Neuronal stem cell (in vitro differentiated cells): ENCODE results near the gene AMN.
A peak's percentile ranks its signal among the peaks of the same experiment; 100 is the strongest.

Experiments used
- DNase-seq: peaks from one replicate; pipeline ENCODE4 v3.0.0-alpha.2; 2013; ENCODE audit warnings: low spot score
- H2AFZ ChIP-seq: one replicate; pipeline ENCODE4 v1.6.1; 2013; ENCODE audit warnings: mild to moderate bottlenecking, low read length, inconsistent platforms
- H2AK5ac ChIP-seq: 2 replicates; pipeline ENCODE4 v1.6.1; 2013; ENCODE audit warnings: low read depth, mild to moderate bottlenecking, inconsistent platforms, low read length, moderate library complexity, mixed read lengths
- H2BK120ac ChIP-seq: 2 replicates; pipeline ENCODE4 v1.6.1; 2013; ENCODE audit warnings: low read depth, mild to moderate bottlenecking, inconsistent platforms, low read length, moderate library complexity, mixed read lengths
- H2BK12ac ChIP-seq: one replicate; pipeline ENCODE4 v1.6.1; 2013; ENCODE audit warnings: low read length, inconsistent platforms
- H2BK15ac ChIP-seq: 2 replicates; pipeline ENCODE4 v1.6.1; 2013; ENCODE audit warnings: mild to moderate bottlenecking, low read length, inconsistent platforms, mixed read lengths
- H2BK5ac ChIP-seq: one replicate; pipeline ENCODE4 v1.6.1; 2013; ENCODE audit warnings: inconsistent platforms, mild to moderate bottlenecking, low read length, moderate library complexity
- H3K14ac ChIP-seq: one replicate; pipeline ENCODE4 v1.6.1; 2013; ENCODE audit warnings: low read length, inconsistent platforms
- H3K18ac ChIP-seq: 2 replicates; pipeline ENCODE4 v1.6.1; 2013; ENCODE audit warnings: low read length, inconsistent platforms
- H3K23ac ChIP-seq: 2 replicates; pipeline ENCODE4 v1.6.1; 2013; ENCODE audit warnings: low read depth, mild to moderate bottlenecking, mixed read lengths, low read length, inconsistent platforms; ENCODE audit not compliant: poor library complexity
- H3K27ac ChIP-seq: replicated peaks from 3 replicates; pipeline ENCODE4 v1.5.1; 2013; ENCODE audit warnings: low read length, inconsistent platforms
- H3K27me3 ChIP-seq, 3 experiments: 2 replicates each; pipeline ENCODE4 v1.6.1; 2013; ENCODE audit warnings: low read length in 3 of 3, mild to moderate bottlenecking in 2 of 3, inconsistent platforms in 1 of 3, low read depth in 1 of 3, mixed read lengths in 1 of 3, moderate library complexity in 1 of 3; ENCODE audit not compliant: control insufficient read depth in 3 of 3, insufficient read depth in 3 of 3
- H3K36me3 ChIP-seq, 2 donors: replicated peaks in 1 of 2; 2 replicates each; pipeline ENCODE4 v1.6.1; 2013; ENCODE audit warnings: low read length in 2 of 2; ENCODE audit not compliant: control insufficient read depth in 2 of 2, insufficient read depth in 2 of 2
- H3K4ac ChIP-seq: 2 replicates; pipeline ENCODE4 v1.6.1; 2013; ENCODE audit warnings: inconsistent platforms, mild to moderate bottlenecking, low read length, moderate library complexity
- H3K4me1 ChIP-seq, 2 donors: 1 replicate in 1 of 2; 2 replicates in 1 of 2; pipeline ENCODE4 v1.6.1; 2013; ENCODE audit warnings: low read length in 2 of 2, low read depth in 1 of 2; ENCODE audit not compliant: control insufficient read depth in 2 of 2, insufficient read depth in 1 of 2
- H3K4me2 ChIP-seq: one replicate; pipeline ENCODE4 v1.6.1; 2013; ENCODE audit warnings: mild to moderate bottlenecking, low read length, inconsistent platforms; ENCODE audit not compliant: insufficient read depth, poor library complexity, severe bottlenecking
- H3K4me3 ChIP-seq, 2 donors: 2 replicates each; pipeline ENCODE4 v1.5.1; 2013; ENCODE audit warnings: low read length in 2 of 2, mild to moderate bottlenecking in 2 of 2, inconsistent platforms in 1 of 2, moderate library complexity in 1 of 2
- H3K79me1 ChIP-seq: one replicate; pipeline ENCODE4 v1.6.1; 2013; ENCODE audit warnings: low read depth, mild to moderate bottlenecking, inconsistent platforms, low read length, moderate library complexity
- H3K9ac ChIP-seq: one replicate; pipeline ENCODE4 v1.6.1; 2013; ENCODE audit warnings: mild to moderate bottlenecking, low read depth, low read length, inconsistent platforms; ENCODE audit not compliant: poor library complexity
- H3K9me3 ChIP-seq, 2 donors: replicated peaks in 1 of 2; 2 replicates each; pipeline versions ENCODE3 to v1.6.1; 2013; ENCODE audit warnings: low read length in 2 of 2, mild to moderate bottlenecking in 2 of 2, inconsistent platforms in 1 of 2, low read depth in 1 of 2, mixed read lengths in 1 of 2, moderate library complexity in 1 of 2; ENCODE audit not compliant: control insufficient read depth in 2 of 2, insufficient read depth in 1 of 2
- H4K8ac ChIP-seq: one replicate; pipeline ENCODE4 v1.6.1; 2013; ENCODE audit warnings: low read depth, mild to moderate bottlenecking, inconsistent platforms, low read length, moderate library complexity
- H4K91ac ChIP-seq: one replicate; pipeline ENCODE4 v1.6.1; 2013; ENCODE audit warnings: low read length, low read depth, mild to moderate bottlenecking, inconsistent platforms; ENCODE audit not compliant: poor library complexity
- WGBS, 2 donors: extraction: QIAGEN DNeasy Blood & Tissue Kit; methylation state at CpG; one replicate each; pipeline ENCODE4 v1.1.7; 2013; ENCODE audit warnings: missing lambda C conversion rate in 2 of 2, mixed read lengths in 1 of 2; ENCODE audit not compliant: insufficient read length in 2 of 2, insufficient replicate concordance in 1 of 2; ENCODE audit errors: extremely low coverage in 2 of 2; 5-methylcytosine and 5-hydroxymethylcytosine counted together

The AMN gene

GRCh38 chr14:102883089-102883541, 39.3 kb upstream of the AMN start:
- no peaks in the 10 kb centered on the region for H3K9me3 ChIP-seq
- no peak overlapping the region for H2AK5ac ChIP-seq
- H4K91ac ChIP-seq = no peak overlapping the region
- no peak overlapping the region for H3K4me2 ChIP-seq
- DNase-seq = no peak
- peaks cover 2% of the 10 kb centered on the region for H3K79me1 ChIP-seq
- H3K4me3 ChIP-seq = no peak overlapping the region
- H2BK5ac ChIP-seq = no peak overlapping the region
- H3K14ac ChIP-seq = no peak overlapping the region
- no peak overlapping the region for H2BK15ac ChIP-seq
- H2BK120ac ChIP-seq = no peak overlapping the region
- H3K4ac ChIP-seq = no peak overlapping the region
- no peaks in the 10 kb centered on the region for H3K4me1 ChIP-seq
- H3K18ac ChIP-seq = no peak overlapping the region
- H3K27ac ChIP-seq = no peak overlapping the region
- no peak overlapping the region for H2AFZ ChIP-seq
- peaks cover 4 to 43% of the 10 kb centered on the region in 2 donors for H3K36me3 ChIP-seq
- H4K8ac ChIP-seq = no peak overlapping the region
- H3K23ac ChIP-seq = no peak overlapping the region
- no peak overlapping the region for H3K9ac ChIP-seq
- no peak overlapping the region for H2BK12ac ChIP-seq
- WGBS, 2 donors = no CpG with 5 or more reads among the region's 5 CpGs
- no peaks in the 10 kb centered on the region for H3K27me3 ChIP-seq

- H3K4me2 ChIP-seq = no peak overlapping the region
- H3K79me1 ChIP-seq = peaks cover 2% of the 10 kb centered on the region
- H3K27ac ChIP-seq = no peak overlapping the region
- no peaks in the 10 kb centered on the region for H3K9me3 ChIP-seq
- H2BK5ac ChIP-seq = no peak overlapping the region
- no peak overlapping the region for H4K8ac ChIP-seq
- H2AK5ac ChIP-seq = no peak overlapping the region
- H2BK120ac ChIP-seq = no peak overlapping the region
- H4K91ac ChIP-seq = no peak overlapping the region
- H3K36me3 ChIP-seq = peaks cover 7 to 47% of the 10 kb centered on the region in 2 donors
- H3K23ac ChIP-seq = no peak overlapping the region
- no peak overlapping the region for H3K18ac ChIP-seq
- no peak overlapping the region for H3K9ac ChIP-seq
- DNase-seq = no peak
- no peaks in the 10 kb centered on the region for H3K27me3 ChIP-seq
- H3K4me3 ChIP-seq = no peak overlapping the region
- H2BK12ac ChIP-seq = no peak overlapping the region
- no peaks in the 10 kb centered on the region for H3K4me1 ChIP-seq
- H2BK15ac ChIP-seq = no peak overlapping the region
- WGBS, 2 donors = no CpG with 5 or more reads among the region's 14 CpGs
- H2AFZ ChIP-seq = no peak overlapping the region
- no peak overlapping the region for H3K4ac ChIP-seq
- no peak overlapping the region for H3K14ac ChIP-seq
Measured at GRCh38 chr14:102883554-102883953, 38.9 kb upstream of the AMN start.

- H3K79me1 ChIP-seq = peaks cover 2% of the 10 kb centered on the region
- H2BK12ac ChIP-seq = no peak overlapping the region
- no peak overlapping the region for H3K23ac ChIP-seq
- no peak overlapping the region for H3K14ac ChIP-seq
- H3K27ac ChIP-seq = no peak overlapping the region
- no peak overlapping the region for H2BK120ac ChIP-seq
- no peak overlapping the region for H4K8ac ChIP-seq
- H3K4me3 ChIP-seq = no peak overlapping the region
- no peak overlapping the region for H2BK5ac ChIP-seq
- peaks cover 0 to under 1% of the 10 kb centered on the region in 2 donors for H3K4me1 ChIP-seq
- H3K18ac ChIP-seq = peak overlapping the region; percentile 35
- peaks cover 8 to 62% of the 10 kb centered on the region in 2 donors for H3K36me3 ChIP-seq
- WGBS, 2 donors = no CpG with 5 or more reads among the region's 22 CpGs
- no peaks in the 10 kb centered on the region for H3K27me3 ChIP-seq
- no peak overlapping the region for H3K4ac ChIP-seq
- H4K91ac ChIP-seq = no peak overlapping the region
- H2BK15ac ChIP-seq = no peak overlapping the region
- no peak for DNase-seq
- H2AK5ac ChIP-seq = no peak overlapping the region
- no peak overlapping the region for H3K9ac ChIP-seq
- no peak overlapping the region for H3K4me2 ChIP-seq
- H2AFZ ChIP-seq = no peak overlapping the region
- no peaks in the 10 kb centered on the region for H3K9me3 ChIP-seq
Measured at GRCh38 chr14:102885737-102886447, 36.6 kb upstream of the AMN start.

GRCh38 chr14:102888748-102889147, 33.7 kb upstream of the AMN start:
- no peak overlapping the region for H3K27ac ChIP-seq
- no peak overlapping the region for H2BK120ac ChIP-seq
- H3K4ac ChIP-seq = no peak overlapping the region
- peaks cover 0 to 3% of the 10 kb centered on the region in 2 donors for H3K4me1 ChIP-seq
- H2AK5ac ChIP-seq = no peak overlapping the region
- no peaks in the 10 kb centered on the region for H3K27me3 ChIP-seq
- no peak overlapping the region for H4K8ac ChIP-seq
- H3K9me3 ChIP-seq = peaks cover 0 to 2% of the 10 kb centered on the region in 2 donors
- H3K36me3 ChIP-seq = peaks cover 8 to 81% of the 10 kb centered on the region in 2 donors
- H2BK5ac ChIP-seq = no peak overlapping the region
- H2BK15ac ChIP-seq = no peak overlapping the region
- H3K79me1 ChIP-seq = peaks cover 2% of the 10 kb centered on the region
- WGBS, 2 donors = no CpG with 5 or more reads among the region's 1 CpG
- no peak overlapping the region for H3K18ac ChIP-seq
- no peak overlapping the region for H2AFZ ChIP-seq
- no peak overlapping the region for H3K9ac ChIP-seq
- no peak for DNase-seq
- H3K4me2 ChIP-seq = no peak overlapping the region
- no peak overlapping the region for H3K23ac ChIP-seq
- no peak overlapping the region for H3K14ac ChIP-seq
- no peak overlapping the region for H2BK12ac ChIP-seq
- no peak overlapping the region for H3K4me3 ChIP-seq
- H4K91ac ChIP-seq = no peak overlapping the region
